Thoracic aorta (tissue), 2 donors: ENCODE results near the gene NEDD4L. TPM values are rescaled to one million over a fixed set of nuclear protein-coding genes. Genes with fewer than 3 reads are reported as not detected.

Source experiments
- ATAC-seq: fragments of 150-250 bp; one replicate; pipeline ENCODE4 v1.8.0; 2017; ENCODE audit warnings: low read depth; ENCODE audit not compliant: insufficient number of reproducible peaks, low FRiP score
- DNase-seq: peaks from one replicate; pipeline ENCODE4 v3.0.0-alpha.2; 2020; ENCODE audit warnings: low spot score
- H3K27ac ChIP-seq, 2 donors: fragments of 200-600 bp; sonication (generic); 1 replicate in 1 of 2; 2 replicates in 1 of 2; pipeline ENCODE4 v1.5.1; 2016; ENCODE audit warnings: mild to moderate bottlenecking in 2 of 2, moderate library complexity in 2 of 2
- H3K27me3 ChIP-seq: fragments of 200-600 bp; sonication (generic); replicated peaks from 2 replicates; pipeline ENCODE4 v1.6.0; 2016; ENCODE audit warnings: mild to moderate bottlenecking; ENCODE audit not compliant: insufficient read depth
- H3K36me3 ChIP-seq: fragments of 200-600 bp; sonication (generic); one replicate; pipeline ENCODE4 v1.5.1; 2016
- H3K4me1 ChIP-seq, 2 donors: fragments of 200-600 bp; sonication (generic); 1 replicate in 1 of 2; 2 replicates in 1 of 2; pipeline versions ENCODE4 v1.5.1 to v1.6.0; 2016; ENCODE audit warnings: low read depth in 2 of 2, mild to moderate bottlenecking in 1 of 2; ENCODE audit not compliant: control insufficient read depth in 1 of 2
- H3K4me3 ChIP-seq: fragments of 200-600 bp; sonication (generic); 2 replicates; pipeline ENCODE4 v1.5.1; 2016; ENCODE audit warnings: mild to moderate bottlenecking
- H3K9me3 ChIP-seq: fragments of 200-600 bp; sonication (generic); 2 replicates; pipeline ENCODE4 v1.5.1; 2016
- CTCF ChIP-seq: fragments of 200-600 bp; sonication (generic); IDR thresholded peaks from one replicate; pipeline ENCODE4 v1.5.1; 2019; ENCODE audit warnings: antibody characterized with exemption
- total RNA-seq, 2 donors: library from RNA; depleted of rRNA; stranded (reverse); fragments of >200 nt; gene quantifications; one replicate each; pipeline versions ENCODE4 v1.1.0 to v1.2.3, GENCODE V29; 2016

NEDD4L gene
- total RNA-seq, 2 donors from 2014 or later: 13.9 to 22.9 TPM

DNA sequence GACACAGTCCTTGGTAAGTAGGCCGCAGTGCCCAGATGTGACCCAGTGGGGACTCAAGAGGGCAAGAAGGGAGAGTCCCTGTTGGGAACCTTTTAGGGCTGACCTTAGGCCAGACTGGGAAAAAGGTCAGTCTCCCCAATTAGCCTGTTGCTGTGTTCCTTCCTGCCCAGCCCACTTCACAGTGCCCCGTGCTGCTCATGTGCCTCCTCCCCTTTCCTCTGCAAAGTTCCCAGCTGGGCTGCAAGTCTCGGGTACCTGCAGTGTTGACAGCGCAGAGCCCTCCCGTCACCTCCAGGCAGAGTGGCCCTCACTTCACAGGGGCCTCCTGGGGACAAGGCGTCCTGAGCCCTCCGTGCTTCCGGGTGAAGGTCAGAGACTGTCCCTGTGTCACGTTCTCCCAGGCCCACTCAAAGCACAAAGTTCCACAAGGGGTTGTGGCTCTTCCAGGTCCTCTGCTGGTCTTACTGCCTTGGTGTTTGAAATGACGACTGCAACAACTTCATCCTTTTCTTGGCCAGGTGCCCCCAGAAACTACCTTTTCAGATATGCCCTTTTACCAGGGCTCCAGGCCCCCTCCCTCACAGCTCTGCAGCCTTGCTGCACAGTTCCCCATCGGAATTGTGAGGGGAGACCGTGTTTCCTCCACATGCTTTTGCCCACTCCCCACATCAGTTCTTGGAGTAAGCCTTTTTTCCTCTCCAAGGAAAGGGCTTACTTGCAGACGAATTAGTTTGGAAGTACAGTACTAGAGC, 359.1 kb downstream of the NEDD4L start:
- Histone ChIP-seq H3K4me3 (no peak overlapping the region), H3K9me3 (no peaks in the 10 kb centered on the region), H3K4me1 (no peaks in the 10 kb centered on the region), H3K27me3 (no peaks in the 10 kb centered on the region), H3K27ac (no peak overlapping the region), H3K36me3 (no peaks in the 10 kb centered on the region)
- no peak for ATAC-seq
- TF ChIP-seq CTCF: no peak
- no peak for DNase-seq

DNA sequence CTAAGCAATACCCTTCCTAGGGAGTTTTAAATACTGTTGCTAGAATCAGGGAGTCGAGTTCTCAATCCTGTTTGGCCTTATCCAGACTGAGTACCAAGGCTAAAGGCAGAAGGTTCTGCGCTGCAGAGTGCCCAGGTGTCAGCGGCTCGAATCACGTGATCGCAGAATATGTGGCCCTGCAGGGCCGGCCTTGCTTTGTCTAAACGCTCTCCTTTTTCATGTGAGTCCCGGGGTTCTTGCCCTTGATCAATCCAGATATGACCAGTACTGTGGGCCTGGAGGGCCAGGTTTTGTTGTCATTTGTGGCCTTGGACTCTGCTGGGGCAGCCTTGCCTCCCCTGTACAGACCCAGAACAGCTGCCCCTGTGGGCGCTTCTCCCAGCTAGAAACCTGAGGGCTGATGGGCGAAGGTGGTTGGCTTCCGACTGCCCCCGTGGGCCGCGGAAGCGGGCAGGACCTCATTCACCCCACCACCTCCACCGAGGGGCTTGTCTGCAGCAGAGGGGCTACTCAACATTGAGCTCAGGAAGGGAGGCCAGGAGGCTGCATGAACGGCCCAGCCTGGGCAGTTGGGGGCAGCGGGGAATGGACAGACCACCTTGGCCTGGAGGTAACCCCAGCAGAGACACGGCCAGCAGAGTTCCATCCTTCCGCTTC, 359.9 kb downstream of the NEDD4L start:
- no peaks in the 10 kb centered on the region for H3K27me3 ChIP-seq
- no peak overlapping the region for H3K27ac ChIP-seq
- no peak for DNase-seq
- ATAC-seq: no peak
- no peak overlapping the region for H3K4me3 ChIP-seq
- no peaks in the 10 kb centered on the region for H3K9me3 ChIP-seq
- TF ChIP-seq CTCF: no peak
- no peaks in the 10 kb centered on the region for H3K36me3 ChIP-seq
- H3K4me1 ChIP-seq: no peaks in the 10 kb centered on the region

GRCh38 chr18:58405107-58405898, 361.3 kb downstream of the NEDD4L start:
- Histone ChIP-seq H3K4me1 (no peaks in the 10 kb centered on the region), H3K27ac (no peak overlapping the region), H3K9me3 (no peaks in the 10 kb centered on the region), H3K36me3 (no peaks in the 10 kb centered on the region), H3K27me3 (no peaks in the 10 kb centered on the region), H3K4me3 (no peak overlapping the region)
- TF ChIP-seq CTCF: no peak
- no peak for DNase-seq
- no peak for ATAC-seq

GRCh38 chr18:58407263-58407648, 363.2 kb downstream of the NEDD4L start:
- no peaks in the 10 kb centered on the region for H3K9me3 ChIP-seq
- no peaks in the 10 kb centered on the region for H3K36me3 ChIP-seq
- no peak for DNase-seq
- H3K4me1 ChIP-seq: no peaks in the 10 kb centered on the region
- H3K27me3 ChIP-seq: no peaks in the 10 kb centered on the region
- H3K4me3 ChIP-seq: no peak overlapping the region
- no peak for ATAC-seq
- TF ChIP-seq CTCF: no peak
- H3K27ac ChIP-seq: no peak overlapping the region
